ENCODE data around the gene ASB1. TPM values are rescaled to one million over a fixed set of nuclear protein-coding genes. Genes with fewer than 3 reads are reported as not detected.

The ASB1 gene
- total and polyA plus RNA-seq, 2 of the 13 experiments (the other 11 are each of a cell fraction or from before 2014, with no cell fraction given) = 48.6 to 49.2 TPM

DNA sequence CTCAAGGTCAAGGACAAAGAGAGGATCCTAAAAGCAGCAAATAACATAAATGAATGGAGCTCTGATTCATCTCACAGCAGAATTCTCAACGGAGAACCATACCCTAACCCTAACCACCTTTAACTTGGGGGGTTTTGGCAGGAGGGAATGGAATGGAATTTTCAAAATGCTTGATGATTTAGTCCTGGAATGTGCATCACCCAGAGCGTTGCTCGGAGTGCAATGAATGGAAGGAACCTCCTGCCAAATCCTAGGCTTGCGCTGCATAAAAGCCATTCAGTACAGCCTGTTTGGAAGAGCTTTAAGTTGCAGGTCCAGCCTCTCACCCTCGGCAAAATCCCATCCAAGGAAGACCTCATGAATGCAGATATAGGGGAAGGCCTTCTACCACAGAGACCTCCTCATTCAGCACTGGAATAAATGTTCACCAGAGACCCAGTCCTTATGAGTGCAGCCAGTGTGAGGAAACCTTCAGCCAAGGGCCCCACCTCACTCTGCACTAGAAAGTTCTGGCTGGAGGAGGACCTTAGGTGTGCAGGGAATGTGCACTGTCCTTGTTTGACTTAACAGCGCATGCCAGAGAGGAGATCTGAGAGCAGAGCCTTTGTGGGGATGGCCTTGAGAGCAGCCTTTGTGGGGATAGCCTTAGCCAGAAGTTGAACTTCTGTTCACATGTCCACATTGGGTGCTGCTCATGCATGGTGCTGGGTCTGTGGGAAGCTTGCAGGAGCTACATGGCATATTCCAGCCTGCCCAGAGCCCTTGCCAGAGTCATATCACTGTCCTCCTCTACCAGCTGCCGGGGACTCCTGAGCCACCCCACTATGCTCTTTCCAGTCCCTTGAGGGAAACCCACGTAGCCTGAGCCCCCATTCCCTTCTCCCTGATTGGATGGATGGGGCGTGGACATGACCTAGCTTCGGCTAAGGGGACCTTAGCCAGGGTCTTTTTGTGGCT lies 30.5 kb downstream of the ASB1 start (continued):
- peak in 1 of 2 experiments; percentile 52; a peak in 1 of 4 replicates for TF ChIP-seq EP300 (IDR thresholded peaks at IDR 0.05; ENCODE audit: low read depth in 2 of 2, low read length in 2 of 2)
- peak; percentile 69 for TF ChIP-seq EP300 (CRISPR knock-in tag; IDR thresholded peaks at IDR 0.05; ENCODE audit: borderline replicate concordance)
- TF ChIP-seq ISL2 (CRISPR knock-in tag; IDR thresholded peaks at IDR 0.05) = no peak
- no peak for TF ChIP-seq GATA4 (IDR thresholded peaks at IDR 0.05; ENCODE audit: borderline replicate concordance, low read depth)
- TF ChIP-seq TARDBP (CRISPR knock-in tag; IDR thresholded peaks at IDR 0.05) = peak; percentile 83; the same call in 1 of the 2 replicates
- peak; percentile 56; the same call in 1 of the 2 replicates for TF ChIP-seq ZNF557 (CRISPR knock-in tag; IDR thresholded peaks at IDR 0.05)
- no peak for TF ChIP-seq SETDB1 (CRISPR knock-in tag; IDR thresholded peaks at IDR 0.05; ENCODE audit: borderline replicate concordance)
- TF ChIP-seq ZFP36L1 (CRISPR knock-in tag; IDR thresholded peaks at IDR 0.05) = peak; percentile 88
- peak; percentile 60; the same call in 1 of the 2 replicates for TF ChIP-seq ZNF564 (CRISPR knock-in tag; IDR thresholded peaks at IDR 0.05)
- TF ChIP-seq, protein P1, sequence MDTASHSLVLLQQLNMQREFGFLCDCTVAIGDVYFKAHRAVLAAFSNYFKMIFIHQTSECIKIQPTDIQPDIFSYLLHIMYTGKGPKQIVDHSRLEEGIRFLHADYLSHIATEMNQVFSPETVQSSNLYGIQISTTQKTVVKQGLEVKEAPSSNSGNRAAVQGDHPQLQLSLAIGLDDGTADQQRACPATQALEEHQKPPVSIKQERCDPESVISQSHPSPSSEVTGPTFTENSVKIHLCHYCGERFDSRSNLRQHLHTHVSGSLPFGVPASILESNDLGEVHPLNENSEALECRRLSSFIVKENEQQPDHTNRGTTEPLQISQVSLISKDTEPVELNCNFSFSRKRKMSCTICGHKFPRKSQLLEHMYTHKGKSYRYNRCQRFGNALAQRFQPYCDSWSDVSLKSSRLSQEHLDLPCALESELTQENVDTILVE (CRISPR knock-in tag; IDR thresholded peaks at IDR 0.05) = no peak
- no peak for TF ChIP-seq FLYWCH1 (CRISPR knock-in tag; IDR thresholded peaks at IDR 0.05)
- no peak for TF ChIP-seq ZEB1 (IDR thresholded peaks at IDR 0.05; ENCODE audit: insufficient replicate concordance, low read depth)
- TF ChIP-seq RORA (CRISPR knock-in tag; IDR thresholded peaks at IDR 0.05) = no peak
- TF ChIP-seq SMAD9 (CRISPR knock-in tag; IDR thresholded peaks at IDR 0.05) = no peak
- TF ChIP-seq JARID2 (CRISPR knock-in tag; IDR thresholded peaks at IDR 0.05; ENCODE audit: insufficient replicate concordance) = no peak
- peak; percentile 58; the same call in 1 of the 2 replicates for TF ChIP-seq ZKSCAN5 (CRISPR knock-in tag; IDR thresholded peaks at IDR 0.05)
- TF ChIP-seq, protein P2, sequence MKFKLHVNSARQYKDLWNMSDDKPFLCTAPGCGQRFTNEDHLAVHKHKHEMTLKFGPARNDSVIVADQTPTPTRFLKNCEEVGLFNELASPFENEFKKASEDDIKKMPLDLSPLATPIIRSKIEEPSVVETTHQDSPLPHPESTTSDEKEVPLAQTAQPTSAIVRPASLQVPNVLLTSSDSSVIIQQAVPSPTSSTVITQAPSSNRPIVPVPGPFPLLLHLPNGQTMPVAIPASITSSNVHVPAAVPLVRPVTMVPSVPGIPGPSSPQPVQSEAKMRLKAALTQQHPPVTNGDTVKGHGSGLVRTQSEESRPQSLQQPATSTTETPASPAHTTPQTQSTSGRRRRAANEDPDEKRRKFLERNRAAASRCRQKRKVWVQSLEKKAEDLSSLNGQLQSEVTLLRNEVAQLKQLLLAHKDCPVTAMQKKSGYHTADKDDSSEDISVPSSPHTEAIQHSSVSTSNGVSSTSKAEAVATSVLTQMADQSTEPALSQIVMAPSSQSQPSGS (CRISPR knock-in tag; IDR thresholded peaks at IDR 0.05) = peak; percentile 69; the same call in 1 of the 2 replicates
- TF ChIP-seq RNF2 (conservative IDR thresholded peaks at IDR 0.05; ENCODE audit: low read depth) = peak; percentile 61; the same call in 1 of the 2 replicates
- peak; percentile 72; the same call in 1 of the 2 replicates for TF ChIP-seq HOXA3 (CRISPR knock-in tag; IDR thresholded peaks at IDR 0.05)
- no peak for TF ChIP-seq POLR2AphosphoS5 (IDR thresholded peaks at IDR 0.05; ENCODE audit: low read depth, low read length)
- peak; percentile 69; the same call in 1 of the 2 replicates for TF ChIP-seq ZBTB20 (CRISPR knock-in tag; IDR thresholded peaks at IDR 0.05; ENCODE audit: borderline replicate concordance, low read depth)
- no peak for TF ChIP-seq NBN (conservative IDR thresholded peaks at IDR 0.05)
- no peak for TF ChIP-seq NR2F6 (IDR thresholded peaks at IDR 0.05)
- peak; percentile 70; the same call in 1 of the 2 replicates for TF ChIP-seq NR2F6 (CRISPR knock-in tag; IDR thresholded peaks at IDR 0.05)
- TF ChIP-seq, protein P3, sequence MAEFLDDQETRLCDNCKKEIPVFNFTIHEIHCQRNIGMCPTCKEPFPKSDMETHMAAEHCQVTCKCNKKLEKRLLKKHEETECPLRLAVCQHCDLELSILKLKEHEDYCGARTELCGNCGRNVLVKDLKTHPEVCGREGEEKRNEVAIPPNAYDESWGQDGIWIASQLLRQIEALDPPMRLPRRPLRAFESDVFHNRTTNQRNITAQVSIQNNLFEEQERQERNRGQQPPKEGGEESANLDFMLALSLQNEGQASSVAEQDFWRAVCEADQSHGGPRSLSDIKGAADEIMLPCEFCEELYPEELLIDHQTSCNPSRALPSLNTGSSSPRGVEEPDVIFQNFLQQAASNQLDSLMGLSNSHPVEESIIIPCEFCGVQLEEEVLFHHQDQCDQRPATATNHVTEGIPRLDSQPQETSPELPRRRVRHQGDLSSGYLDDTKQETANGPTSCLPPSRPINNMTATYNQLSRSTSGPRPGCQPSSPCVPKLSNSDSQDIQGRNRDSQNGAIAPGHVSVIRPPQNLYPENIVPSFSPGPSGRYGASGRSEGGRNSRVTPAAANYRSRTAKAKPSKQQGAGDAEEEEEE (CRISPR knock-in tag; IDR thresholded peaks at IDR 0.05; ENCODE audit: borderline replicate concordance) = no peak
- TF ChIP-seq SNRNP70 (IDR thresholded peaks at IDR 0.05; ENCODE audit: low read depth, low read length) = no peak
- no peak for TF ChIP-seq PPARG (CRISPR knock-in tag; conservative IDR thresholded peaks at IDR 0.05)
- no peak for TF ChIP-seq NPAS2 (CRISPR knock-in tag; IDR thresholded peaks at IDR 0.05; ENCODE audit: borderline replicate concordance)

All from HepG2 (cell line).